GM12872 (cell line): ENCODE results near the gene B2M.

Experiments
- CTCF ChIP-seq: IDR thresholded peaks from 3 replicates; pipeline ENCODE4 v1.5.1; 2011; ENCODE audit warnings: low read depth, mild to moderate bottlenecking, low read length, moderate library complexity; ENCODE audit not compliant: insufficient read depth

B2M gene

GRCh38 chr15:44711096-44711742, at the start of gene B2M, which contains the start of gene PATL2:
B2M (plus strand) TSS chr15:44711517; CDS start chr15:44711547, 30 bp downstream.
PATL2 (minus strand) TSS chr15:44711323; CDS start chr15:44676490, 34,833 bp downstream.
- no peak for TF ChIP-seq CTCF

GRCh38 chr15:44661576-44661975, 49.7 kb upstream of the B2M start:
- TF ChIP-seq CTCF = no peak

DNA sequence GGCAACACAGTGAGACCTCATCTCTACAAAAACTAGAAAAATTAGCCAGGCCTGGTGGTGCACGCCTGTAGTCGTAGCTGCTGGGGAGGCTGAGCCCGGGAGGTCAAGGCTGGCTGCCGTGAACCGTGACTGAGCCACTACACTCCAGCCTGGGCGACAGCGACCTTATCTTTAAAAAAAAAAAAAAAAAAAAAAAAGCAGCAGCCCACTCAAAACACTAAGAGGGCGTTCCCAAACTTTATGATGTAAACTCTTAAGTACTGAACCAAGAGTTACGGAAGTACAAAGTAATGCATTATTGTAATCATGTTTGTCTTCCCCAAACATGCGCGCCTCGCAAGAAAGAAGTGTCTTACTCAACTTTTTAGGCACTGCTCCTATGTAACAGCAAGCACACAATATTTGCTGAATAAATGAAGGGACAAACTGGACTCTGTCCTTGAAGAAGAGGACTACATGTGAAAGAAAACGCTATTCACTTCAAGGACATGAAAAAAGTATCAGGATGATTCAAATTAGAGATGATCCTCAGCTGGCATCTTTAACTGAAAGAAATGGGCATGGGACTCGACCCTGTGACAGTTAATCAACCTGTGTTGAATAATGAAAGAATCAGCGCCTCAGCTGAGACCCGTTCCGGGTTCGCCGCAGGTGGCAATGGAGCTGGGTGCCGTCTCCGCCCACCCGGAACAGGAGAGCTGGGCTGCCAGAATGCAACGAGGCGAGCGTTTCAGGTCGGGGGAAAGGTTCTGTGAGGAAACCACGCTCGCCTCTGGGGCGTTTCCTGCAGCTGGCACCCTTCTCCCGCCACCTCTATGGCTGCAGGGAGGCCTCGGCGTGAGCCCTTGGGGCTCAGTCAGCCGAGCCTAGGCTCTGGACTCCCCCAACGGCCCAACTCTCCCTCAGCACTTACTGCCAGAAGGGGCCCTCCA, 48.6 kb upstream of the B2M start:
- TF ChIP-seq CTCF = no peak

DNA sequence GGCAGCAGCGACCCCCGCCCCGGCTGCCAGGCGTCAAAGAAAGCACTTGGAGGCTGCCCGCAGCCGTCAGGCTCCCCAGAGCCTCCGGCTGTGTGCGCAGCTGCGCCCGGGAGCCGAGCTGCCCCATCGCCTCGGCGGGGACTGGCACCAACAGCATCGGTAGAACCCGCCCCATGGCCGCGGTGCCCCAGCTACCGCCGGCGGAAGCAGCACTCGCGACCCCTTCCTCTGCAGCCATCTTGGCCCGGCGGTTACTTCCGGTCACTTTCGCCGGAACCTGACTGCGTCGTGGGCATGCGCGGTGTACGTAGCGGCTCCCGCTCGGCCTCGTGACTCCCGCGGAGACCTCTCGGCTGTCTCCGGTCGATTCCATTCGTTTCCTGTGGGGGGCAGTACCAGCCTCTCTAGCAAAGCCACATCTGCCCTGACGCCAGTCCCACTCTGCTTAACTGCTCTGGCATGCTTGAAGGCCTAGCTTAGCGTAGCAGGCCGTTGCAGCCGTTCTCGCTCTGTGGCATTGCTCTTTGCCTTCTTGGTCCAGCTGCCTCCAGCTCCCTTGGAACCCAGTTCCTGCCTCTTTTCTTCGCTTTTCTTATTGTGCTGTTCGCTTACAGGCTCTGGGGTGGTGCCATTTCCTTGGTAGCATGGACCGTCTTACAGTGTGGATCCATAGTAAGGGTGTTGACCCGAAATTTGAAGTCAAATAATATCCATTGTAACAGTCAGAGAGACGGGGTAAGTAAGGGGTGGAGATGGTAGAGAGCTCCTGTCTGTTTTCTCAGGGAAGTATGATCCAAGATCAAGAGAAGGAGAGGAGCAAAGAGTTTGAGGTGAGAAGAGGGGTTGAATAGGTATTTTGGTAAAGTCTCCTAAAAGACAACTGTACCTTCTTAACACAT, 47.7 kb upstream of the B2M start, which contains the start of gene SPG11:
Gene SPG11, minus strand, starts transcription at position 253 of the 899 bp plus-strand sequence. Its CDS starts 15 bp downstream, at position 238.
- TF ChIP-seq CTCF = peak; percentile 95

DNA sequence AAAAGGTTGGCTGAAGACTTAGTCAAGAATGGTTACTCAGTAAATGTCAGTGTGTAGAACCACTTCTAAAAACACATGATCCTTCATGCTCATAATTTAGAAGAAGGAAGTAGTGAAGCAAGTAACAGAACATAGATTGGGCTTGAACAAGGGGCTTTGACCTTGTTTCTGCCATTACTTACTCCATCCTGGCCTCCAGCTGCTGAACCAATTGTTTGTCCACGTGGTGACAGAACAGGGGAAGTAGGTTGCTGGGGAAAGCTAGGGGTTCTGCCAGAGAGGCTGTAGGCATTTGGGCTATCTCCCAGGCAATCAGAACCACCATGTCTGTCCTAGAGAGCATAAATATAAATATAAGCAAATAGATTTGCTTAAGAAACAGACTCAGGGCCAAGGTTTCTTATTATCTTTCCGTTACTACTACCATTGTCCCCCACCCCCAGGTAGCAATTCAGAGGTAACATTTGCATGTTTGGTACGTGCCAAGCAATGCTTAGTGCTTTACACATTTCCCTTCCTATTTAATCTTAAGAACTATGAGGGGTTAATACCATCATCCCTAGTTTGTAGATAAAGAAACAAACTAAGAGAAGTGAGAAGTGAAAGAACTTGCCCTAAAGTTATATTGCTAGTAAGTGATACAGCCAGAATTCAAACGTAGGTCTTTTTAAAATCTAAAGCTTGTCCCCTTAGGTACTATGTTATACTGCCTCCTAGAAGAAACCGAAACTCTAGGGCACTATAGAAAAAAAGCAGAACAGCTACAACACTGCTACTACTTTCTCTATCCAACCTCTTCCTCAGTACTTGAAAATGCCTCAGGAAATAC, 44.9 kb upstream of the B2M start:
- no peak for TF ChIP-seq CTCF

DNA sequence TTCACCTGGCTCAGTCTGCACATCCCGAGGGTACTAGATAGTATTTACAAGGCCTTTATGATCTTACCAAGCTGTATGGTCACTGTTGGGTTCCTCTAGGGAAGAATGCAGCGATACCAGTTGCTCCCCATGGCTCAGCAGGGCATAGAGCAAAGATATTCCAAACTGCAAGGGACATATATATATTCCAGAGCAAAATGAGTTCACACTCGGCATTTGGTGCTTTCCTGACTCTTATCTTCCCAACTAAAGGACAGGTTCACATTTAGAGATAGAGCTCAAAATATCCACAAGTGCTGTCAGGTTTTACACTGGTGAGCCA, 44.3 kb upstream of the B2M start:
- TF ChIP-seq CTCF = no peak
